HG03108 (cell line): ENCODE results near the gene DAD1.
"Not testable (repeated sequence)": the region's sequence is repeated elsewhere in the genome, so short reads cannot be mapped to it uniquely, and the experiment has no call there.

Source experiments
- ATAC-seq: cut with Tn5 transposase; IDR thresholded peaks from one replicate; pipeline ENCODE4 v1.9.1; 2021; ENCODE audit warnings: moderate library complexity; ENCODE audit not compliant: unreplicated experiment

DAD1 gene

DNA sequence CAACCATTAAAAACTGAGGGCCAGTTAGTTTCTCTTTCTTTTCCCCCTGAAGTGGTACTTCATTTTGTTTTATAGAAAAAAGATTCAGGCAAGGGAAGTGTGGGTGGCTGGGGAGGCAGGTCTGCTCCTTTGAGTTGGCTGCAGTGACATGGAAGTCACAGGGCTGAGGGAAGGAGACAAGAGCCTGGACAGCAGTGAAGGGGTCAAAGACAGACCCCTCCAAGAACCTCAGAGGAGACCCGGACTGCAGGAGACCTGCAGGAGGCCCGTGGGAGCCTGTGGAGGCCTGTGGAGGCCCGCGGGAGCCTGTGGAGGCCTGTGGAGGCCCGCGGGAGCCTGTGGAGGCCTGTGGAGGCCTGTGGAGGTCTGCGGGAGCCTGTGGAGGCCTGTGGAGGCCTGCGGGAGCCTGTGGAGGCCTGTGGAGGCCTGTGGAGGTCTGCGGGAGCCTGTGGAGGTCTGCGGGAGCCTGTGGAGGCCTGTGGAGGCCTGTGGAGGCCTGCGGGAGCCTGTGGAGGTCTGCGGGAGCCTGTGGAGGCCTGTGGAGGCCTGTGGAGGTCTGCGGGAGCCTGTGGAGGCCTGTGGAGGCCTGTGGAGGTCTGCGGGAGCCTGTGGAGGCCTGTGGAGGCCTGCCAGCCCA, 35.0 kb downstream of the DAD1 start:
- not testable (repeated sequence) for ATAC-seq

DNA sequence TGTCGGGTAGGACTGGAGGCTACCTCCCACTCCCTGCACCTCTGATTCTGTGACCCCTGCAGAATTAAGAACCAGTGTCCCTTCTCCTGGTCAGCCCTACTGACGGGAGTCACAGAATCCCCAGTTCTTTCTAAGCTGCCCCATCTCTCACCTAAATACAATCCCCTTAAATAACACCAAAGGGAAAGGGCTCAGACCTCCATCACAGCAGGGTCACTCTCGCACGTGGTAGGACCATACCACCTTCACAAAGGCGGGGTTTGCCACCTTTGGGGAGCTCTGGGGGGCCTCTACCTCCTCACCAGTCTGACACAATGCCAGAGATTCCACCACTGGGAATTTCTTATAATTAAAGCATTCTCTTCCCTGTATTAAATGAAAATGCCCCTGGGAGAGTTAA, 35.6 kb downstream of the DAD1 start:
- no peak for ATAC-seq

DNA sequence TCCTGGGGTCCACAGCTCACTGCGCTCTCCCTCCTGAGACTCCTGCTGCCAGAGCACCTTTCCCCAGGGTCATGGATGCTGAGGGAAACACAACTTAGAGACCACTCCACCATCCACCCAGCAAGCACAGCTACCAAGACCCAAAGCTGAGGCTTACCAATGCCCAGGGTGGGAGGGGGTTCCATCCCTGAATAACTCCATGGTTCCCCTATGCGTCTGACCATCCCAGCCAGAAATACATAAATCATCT, 36.3 kb downstream of the DAD1 start:
- no peak for ATAC-seq

DNA sequence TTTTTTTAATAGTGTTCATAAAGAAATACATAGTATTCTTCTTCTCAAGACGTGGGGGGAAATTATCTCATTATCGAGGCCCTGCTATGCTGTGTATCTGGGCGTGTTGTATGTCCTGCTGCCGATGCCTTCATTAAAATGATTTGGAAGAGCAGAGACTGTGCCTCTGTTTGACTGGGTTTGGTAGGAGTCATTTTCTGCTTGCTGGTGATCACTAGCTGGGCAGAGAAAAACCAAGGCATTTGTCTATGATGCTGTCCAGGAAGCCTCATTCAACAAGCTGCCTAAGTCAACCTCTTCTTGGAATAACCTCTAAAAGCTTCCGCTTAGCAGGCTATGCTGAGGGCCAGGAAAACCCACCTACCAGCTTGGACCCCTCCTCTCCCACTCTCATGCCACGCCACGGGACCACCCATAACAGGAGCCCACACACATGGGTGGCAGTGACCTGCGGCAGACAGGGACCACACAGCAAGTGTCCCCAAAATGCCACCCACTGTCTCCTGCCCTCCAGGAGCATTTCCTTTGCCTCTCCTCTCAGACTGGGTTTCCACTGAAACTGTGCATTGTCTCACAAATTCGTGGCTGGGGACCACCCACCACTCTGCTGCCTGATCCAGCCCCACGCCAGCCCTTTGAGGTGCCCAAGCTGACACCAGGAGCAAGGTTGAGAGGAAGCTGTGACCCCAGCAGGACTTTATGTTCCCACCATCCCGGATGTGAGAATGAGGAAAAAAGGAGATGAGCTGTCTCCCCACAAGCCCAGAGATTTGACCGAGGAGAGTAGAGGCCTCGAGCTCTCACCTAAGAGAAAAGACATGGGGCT, 36.8 kb downstream of the DAD1 start:
- ATAC-seq = no peak

DNA sequence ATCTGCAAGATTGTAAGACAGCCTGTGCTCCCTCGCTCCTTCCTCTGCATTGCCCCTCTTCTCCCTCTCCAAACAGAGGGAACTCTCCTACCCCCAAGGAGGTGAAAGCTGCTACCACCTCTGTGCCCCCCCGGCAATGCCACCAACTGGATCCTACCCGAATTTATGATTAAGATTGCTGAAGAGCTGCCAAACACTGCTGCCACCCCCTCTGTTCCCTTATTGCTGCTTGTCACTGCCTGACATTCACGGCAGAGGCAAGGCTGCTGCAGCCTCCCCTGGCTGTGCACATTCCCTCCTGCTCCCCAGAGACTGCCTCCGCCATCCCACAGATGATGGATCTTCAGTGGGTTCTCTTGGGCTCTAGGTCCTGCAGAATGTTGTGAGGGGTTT, 37.4 kb downstream of the DAD1 start:
- ATAC-seq = no peak

DNA sequence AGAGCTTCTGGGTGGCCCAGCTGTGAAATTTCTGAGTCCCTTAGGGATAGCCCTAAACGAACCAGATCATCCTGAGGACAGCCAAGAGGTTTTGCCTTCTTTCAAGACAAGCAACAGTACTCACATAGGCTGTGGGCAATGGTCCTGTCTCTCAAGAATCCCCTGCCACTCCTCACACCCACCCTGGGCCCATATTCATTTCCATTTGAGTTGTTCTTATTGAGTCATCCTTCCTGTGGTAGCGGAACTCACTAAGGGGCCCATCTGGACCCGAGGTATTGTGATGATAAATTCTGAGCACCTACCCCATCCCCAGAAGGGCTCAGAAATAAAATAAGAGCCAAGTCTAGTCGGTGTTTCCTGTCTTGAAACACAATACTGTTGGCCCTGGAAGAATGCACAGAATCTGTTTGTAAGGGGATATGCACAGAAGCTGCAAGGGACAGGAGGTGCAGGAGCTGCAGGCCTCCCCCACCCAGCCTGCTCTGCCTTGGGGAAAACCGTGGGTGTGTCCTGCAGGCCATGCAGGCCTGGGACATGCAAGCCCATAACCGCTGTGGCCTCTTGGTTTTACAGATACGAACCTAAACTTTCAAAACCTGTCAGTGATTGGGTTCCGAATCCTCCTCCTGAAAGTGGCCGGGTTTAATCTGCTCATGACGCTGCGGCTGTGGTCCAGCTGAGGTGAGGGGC, 38.9 kb downstream of the DAD1 start:
- peak; percentile 46 for ATAC-seq

DNA sequence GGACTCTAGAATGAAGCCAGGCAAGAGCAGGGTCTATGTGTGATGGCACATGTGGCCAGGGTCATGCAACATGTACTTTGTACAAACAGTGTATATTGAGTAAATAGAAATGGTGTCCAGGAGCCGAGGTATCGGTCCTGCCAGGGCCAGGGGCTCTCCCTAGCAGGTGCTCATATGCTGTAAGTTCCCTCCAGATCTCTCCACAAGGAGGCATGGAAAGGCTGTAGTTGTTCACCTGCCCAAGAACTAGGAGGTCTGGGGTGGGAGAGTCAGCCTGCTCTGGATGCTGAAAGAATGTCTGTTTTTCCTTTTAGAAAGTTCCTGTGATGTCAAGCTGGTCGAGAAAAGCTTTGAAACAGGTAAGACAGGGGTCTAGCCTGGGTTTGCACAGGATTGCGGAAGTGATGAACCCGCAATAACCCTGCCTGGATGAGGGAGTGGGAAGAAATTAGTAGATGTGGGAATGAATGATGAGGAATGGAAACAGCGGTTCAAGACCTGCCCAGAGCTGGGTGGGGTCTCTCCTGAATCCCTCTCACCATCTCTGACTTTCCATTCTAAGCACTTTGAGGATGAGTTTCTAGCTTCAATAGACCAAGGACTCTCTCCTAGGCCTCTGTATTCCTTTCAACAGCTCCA, 39.6 kb downstream of the DAD1 start:
- no peak for ATAC-seq

DNA sequence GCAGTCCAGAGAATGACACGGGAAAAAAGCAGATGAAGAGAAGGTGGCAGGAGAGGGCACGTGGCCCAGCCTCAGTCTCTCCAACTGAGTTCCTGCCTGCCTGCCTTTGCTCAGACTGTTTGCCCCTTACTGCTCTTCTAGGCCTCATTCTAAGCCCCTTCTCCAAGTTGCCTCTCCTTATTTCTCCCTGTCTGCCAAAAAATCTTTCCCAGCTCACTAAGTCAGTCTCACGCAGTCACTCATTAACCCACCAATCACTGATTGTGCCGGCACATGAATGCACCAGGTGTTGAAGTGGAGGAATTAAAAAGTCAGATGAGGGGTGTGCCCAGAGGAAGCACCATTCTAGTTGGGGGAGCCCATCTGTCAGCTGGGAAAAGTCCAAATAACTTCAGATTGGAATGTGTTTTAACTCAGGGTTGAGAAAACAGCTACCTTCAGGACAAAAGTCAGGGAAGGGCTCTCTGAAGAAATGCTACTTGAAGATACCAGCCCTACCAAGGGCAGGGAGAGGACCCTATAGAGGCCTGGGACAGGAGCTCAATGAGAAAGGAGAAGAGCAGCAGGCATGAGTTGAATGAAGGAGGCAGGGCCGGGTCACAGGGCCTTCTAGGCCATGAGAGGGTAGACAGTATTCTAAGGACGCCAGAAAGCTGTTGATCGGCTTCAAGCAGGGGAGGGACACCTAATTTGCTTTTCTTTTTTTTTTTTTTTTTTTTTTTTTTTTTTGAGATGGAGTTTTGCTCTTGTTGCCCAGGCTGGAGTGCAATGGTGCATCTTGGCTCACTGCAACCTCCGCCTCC, 40.9 kb downstream of the DAD1 start:
- no peak for ATAC-seq

DNA sequence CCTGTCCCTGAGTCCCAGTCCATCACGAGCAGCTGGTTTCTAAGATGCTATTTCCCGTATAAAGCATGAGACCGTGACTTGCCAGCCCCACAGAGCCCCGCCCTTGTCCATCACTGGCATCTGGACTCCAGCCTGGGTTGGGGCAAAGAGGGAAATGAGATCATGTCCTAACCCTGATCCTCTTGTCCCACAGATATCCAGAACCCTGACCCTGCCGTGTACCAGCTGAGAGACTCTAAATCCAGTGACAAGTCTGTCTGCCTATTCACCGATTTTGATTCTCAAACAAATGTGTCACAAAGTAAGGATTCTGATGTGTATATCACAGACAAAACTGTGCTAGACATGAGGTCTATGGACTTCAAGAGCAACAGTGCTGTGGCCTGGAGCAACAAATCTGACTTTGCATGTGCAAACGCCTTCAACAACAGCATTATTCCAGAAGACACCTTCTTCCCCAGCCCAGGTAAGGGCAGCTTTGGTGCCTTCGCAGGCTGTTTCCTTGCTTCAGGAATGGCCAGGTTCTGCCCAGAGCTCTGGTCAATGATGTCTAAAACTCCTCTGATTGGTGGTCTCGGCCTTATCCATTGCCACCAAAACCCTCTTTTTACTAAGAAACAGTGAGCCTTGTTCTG, 41.6 kb downstream of the DAD1 start:
- ATAC-seq = no peak

DNA sequence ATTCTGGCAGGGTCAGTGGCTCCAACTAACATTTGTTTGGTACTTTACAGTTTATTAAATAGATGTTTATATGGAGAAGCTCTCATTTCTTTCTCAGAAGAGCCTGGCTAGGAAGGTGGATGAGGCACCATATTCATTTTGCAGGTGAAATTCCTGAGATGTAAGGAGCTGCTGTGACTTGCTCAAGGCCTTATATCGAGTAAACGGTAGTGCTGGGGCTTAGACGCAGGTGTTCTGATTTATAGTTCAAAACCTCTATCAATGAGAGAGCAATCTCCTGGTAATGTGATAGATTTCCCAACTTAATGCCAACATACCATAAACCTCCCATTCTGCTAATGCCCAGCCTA, 42.3 kb downstream of the DAD1 start:
- no peak for ATAC-seq

DNA sequence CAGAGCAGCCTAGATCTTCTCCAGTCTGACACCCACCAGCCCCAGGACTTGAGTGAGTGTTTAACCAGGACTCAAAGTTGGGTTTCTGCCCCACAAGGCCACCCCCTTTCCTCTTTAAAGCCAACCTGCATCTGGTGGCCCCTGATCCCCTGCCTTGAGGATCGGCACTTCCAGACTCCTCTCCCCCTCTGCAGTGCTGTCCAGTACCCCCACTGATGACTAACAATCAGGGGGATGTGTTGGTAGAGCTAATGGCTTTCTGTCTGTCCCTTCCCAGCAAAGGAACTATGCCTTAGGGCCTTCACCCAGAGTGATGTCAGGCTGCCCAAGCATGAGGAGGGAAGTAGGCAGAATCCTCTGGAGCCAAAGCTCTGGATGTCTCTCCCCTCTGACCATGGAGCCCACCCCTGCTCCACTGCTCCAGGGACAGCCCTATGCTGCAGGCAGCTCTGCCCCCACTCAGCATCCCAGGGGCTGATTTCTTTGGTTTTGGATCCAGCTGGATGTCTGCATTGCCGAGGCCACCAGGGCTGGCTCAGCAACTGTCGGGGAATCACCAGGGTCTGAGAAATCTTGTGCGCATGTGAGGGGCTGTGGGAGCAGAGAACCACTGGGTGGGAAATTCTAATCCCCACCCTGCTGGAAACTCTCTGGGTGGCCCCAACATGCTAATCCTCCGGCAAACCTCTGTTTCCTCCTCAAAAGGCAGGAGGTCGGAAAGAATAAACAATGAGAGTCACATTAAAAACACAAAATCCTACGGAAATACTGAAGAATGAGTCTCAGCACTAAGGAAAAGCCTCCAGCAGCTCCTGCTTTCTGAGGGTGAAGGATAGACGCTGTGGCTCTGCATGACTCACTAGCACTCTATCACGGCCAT, 42.9 kb downstream of the DAD1 start:
- ATAC-seq = no peak

DNA sequence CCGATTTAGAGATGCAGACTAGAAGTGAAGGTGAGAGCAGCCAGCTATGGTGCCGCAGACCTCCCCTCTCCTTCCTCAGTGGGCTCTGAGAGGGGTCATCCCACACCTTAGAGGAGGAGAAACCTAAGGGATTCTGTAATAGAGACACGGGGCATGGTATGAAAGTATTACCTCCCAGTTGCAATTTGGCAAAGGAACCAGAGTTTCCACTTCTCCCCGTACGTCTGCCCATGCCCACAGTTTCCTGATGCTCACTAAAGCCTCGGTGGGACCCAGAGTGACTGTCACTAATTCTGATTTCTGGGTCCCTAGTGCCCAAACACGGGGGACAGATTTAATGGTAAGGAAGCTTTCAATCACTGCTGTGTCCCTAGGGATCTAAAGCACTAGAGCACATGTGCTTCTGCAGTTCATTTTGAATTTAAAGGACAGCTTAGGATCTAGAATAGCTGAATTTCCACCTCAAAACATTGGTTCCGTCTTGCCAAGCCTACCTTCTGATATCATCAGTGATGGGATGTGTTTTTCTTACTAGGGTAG, 44.1 kb downstream of the DAD1 start:
- ATAC-seq = no peak

DNA sequence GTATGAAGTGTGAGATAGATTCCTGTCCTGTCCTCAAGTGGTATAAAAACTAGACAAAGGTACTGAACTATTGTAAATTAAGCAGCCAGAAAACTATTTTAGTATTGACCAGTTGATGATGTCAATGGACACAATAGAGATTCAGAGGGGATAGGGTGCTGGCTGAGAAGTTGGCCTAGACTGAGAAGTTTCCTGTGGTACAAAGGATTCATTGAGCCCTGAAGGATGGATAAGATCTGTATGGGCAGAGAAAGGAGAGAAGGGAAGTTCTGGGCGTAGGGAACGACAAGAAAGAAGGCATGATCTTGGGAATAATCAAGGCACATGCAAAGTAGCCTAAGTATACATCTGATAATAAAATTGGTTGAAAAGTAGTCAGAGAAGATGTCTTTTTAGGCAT, 44.6 kb downstream of the DAD1 start:
- ATAC-seq = no peak

DNA sequence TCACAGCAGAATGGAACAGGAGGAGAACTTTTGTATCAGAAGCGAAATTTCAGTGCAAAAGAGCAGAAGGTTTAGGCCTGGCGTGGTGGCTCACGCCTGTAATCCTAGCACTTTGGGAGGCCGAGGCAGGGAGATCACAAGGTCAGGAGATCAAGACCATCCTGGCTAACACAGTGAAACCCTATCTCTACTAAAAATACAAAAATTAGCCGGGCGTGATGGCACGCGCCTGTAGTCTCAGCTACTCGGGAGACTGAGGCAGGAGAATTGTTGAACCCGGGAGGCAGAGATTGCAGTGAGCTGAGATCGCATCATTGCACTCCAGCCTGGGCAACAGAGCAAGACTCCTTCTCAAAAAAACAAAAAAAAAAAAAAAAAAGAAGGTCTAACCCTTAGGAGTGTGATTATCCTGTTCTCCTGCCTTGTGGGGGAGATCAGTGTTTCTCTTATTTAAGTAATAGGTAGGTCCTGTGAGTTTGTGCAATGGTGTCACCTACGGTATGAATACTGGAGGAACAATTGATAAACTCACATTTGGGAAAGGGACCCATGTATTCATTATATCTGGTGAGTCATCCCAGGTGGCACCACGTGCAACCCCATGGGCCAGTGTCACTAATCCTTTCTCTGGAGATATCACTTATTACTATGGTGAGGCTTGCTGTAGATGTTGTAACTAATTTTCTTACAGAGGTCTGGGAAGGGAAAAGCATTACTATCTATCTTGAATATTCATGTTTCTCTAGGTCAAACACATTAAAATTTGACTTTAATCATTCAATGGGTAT, 45.3 kb downstream of the DAD1 start:
- not testable (repeated sequence) for ATAC-seq

DNA sequence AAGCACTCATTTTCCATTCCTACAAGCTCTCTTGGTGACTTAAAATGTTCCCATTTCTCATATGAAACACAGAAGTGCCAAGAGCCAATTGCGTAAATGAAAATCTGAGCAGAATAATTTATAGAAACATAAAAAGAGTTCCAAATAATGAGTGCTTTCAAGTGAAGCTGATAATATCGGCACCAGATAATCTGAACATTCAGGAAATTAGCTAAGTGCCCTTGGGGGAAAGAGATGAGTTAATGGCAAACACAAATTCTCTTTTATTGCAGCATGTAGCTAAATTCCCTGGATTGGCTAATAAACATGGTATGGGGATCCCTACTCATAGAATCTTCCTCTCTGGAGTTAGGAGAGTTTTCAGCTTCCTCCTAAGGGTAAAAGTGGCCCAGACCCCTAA, 46.7 kb downstream of the DAD1 start:
- ATAC-seq = no peak

DNA sequence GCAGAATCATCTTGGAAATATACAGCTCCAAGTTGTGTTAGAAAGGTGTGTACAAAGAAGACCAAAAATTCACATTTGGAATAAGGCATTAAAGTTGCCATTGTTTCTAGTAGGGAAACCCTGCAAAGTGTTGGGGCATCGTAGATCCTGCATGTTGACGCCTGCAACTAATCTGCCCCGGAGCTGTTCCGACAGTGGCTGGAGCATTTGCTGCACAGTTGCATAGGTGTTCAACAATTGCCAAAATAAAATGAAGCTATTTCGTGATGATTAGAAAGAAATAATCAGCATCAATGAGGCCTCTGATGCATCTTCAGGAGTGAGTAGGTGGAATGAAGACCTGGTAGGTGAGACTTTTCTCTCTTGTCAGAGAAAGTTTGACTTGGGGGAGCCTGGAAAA, 47.3 kb downstream of the DAD1 start:
- ATAC-seq = no peak

DNA sequence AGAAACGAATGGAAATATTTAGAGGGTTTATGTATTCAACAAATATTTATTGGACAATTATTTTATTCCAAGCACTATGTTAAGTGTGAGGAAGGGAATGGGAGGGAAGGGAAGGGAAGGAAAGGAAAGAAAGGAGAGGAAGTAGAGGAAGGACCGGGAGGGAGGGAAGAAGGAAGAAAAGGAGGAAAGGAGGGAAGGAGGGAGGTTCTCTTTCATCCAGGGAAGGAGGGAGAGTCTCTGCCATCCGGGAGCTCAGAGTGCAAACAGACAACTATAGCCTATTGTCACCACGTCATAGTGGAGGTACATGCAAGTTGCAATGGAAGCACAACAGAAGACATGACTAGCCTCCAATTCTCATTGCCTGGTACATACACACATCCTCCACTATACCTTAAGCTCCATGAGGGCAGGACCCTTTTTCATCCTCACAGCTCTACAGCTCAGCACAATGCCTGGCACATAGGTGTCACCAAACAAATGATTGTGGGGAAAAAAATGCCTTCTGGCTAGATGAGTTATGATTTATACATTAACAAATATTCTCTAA, 48.1 kb downstream of the DAD1 start:
- no peak for ATAC-seq

DNA sequence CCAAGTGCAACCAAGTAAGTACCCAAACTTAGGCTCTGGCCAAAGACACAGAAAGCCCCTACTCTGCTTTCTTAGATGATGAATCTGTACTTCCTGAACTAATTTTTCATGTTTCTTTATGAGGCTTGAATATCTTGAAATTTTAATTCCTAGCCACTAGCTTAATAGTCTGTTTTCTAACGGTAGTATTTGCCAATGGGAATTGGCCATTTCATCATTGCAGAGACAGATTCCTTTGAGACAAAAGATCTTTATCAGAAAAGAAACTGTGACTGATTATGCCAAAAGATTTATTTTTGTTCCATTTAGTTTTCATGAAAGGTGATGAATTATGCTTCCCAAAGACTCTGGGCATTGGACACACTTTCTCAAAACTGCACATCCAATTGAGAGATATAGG, 48.7 kb downstream of the DAD1 start:
- ATAC-seq = no peak
